A549 (cell line): ENCODE measurements around the gene CPLANE2.

ENCODE experiments used
- CBX2 ChIP-seq: fragments of 200-600 bp; sonication (generic); IDR thresholded peaks from 2 replicates; pipeline ENCODE4 v1.6.1; 2016; ENCODE audit warnings: low read depth, mild to moderate bottlenecking, borderline replicate concordance
- CHD2 ChIP-seq: fragments of 150-350 bp; IDR thresholded peaks from 2 replicates; pipeline ENCODE4 v1.6.1; 2014; ENCODE audit warnings: low read length; ENCODE audit not compliant: partially characterized antibody
- CTCF ChIP-seq: fragments of >200 bp; sonication (Bioruptor Twin); formaldehyde crosslinking; IDR thresholded peaks from 3 replicates; pipeline ENCODE4 v1.5.1; 2016
- JUN ChIP-seq, 2 experiments: fragments of >200 bp; sonication (Bioruptor Twin); formaldehyde crosslinking; IDR thresholded peaks; 2 replicates in 1 of 2; 3 replicates in 1 of 2; pipeline ENCODE4 v1.6.1; 2016 to 2017
- PBX3 ChIP-seq: IDR thresholded peaks from 2 replicates; pipeline ENCODE4 v1.6.1; 2012
- TF ChIP-seq, protein P1 (sequence below): fragments of >200 bp; sonication (Bioruptor Twin); formaldehyde crosslinking; IDR thresholded peaks from 3 replicates; pipeline ENCODE4 v1.6.1; 2016

- TF ChIP-seq CTCF (no peak), PBX3 (no peak), JUN (IDR thresholded peaks at IDR 0.05) (no peak), CHD2 (no peak), CBX2 (no peak)
- TF ChIP-seq, protein P1, sequence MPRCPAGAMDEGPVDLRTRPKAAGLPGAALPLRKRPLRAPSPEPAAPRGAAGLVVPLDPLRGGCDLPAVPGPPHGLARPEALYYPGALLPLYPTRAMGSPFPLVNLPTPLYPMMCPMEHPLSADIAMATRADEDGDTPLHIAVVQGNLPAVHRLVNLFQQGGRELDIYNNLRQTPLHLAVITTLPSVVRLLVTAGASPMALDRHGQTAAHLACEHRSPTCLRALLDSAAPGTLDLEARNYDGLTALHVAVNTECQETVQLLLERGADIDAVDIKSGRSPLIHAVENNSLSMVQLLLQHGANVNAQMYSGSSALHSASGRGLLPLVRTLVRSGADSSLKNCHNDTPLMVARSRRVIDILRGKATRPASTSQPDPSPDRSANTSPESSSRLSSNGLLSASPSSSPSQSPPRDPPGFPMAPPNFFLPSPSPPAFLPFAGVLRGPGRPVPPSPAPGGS = no peak
Measured at GRCh38 chr1:16208270-16208987, 28.6 kb downstream of the CPLANE2 start.
